ENCODE measurements around the gene NIT1. TPM values are rescaled to one million over a fixed set of nuclear protein-coding genes. Genes with fewer than 3 reads are reported as not detected.

The NIT1 gene
- total and polyA plus RNA-seq, 9 of the 15 experiments (the other 6 are each of a cell fraction or from before 2014, with no cell fraction given): 18.4 to 76.0 (median 33.7) TPM

DNA sequence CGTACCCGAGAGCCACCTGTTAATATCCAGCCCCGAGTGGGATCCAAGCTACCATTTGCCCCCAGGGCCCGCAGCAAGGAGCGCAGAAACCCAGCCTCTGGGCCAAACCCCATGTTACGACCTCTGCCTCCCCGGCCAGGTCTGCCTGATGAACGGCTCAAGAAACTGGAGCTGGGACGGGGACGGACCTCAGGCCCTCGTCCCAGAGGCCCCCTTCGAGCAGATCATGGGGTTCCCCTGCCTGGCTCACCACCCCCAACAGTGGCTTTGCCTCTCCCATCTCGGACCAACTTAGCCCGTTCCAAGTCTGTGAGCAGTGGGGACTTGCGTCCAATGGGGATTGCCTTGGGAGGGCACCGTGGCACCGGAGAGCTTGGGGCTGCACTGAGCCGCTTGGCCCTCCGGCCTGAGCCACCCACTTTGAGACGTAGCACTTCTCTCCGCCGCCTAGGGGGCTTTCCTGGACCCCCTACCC is 42.8 kb downstream of the NIT1 start (continued):
- TF ChIP-seq RREB1 (CRISPR knock-in tag; IDR thresholded peaks at IDR 0.05): no peak
- TF ChIP-seq, protein P1, sequence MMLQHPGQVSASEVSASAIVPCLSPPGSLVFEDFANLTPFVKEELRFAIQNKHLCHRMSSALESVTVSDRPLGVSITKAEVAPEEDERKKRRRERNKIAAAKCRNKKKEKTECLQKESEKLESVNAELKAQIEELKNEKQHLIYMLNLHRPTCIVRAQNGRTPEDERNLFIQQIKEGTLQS (IDR thresholded peaks at IDR 0.05): no peak
- TF ChIP-seq, protein P1 (CRISPR knock-in tag; conservative IDR thresholded peaks at IDR 0.05): no peak
- no peak for TF ChIP-seq RBM22 (IDR thresholded peaks at IDR 0.05; ENCODE audit: low read depth, low read length, poor library complexity, severe bottlenecking)
- TF ChIP-seq ATF7 (IDR thresholded peaks at IDR 0.05): peak; percentile 63
- TF ChIP-seq SREBF2 (CRISPR knock-in tag; IDR thresholded peaks at IDR 0.05): no peak
- no peak for TF ChIP-seq ZNF717 (CRISPR knock-in tag; IDR thresholded peaks at IDR 0.05)
- TF ChIP-seq BRCA1 (IDR thresholded peaks at IDR 0.05): no peak
- TF ChIP-seq BRCA1 (CRISPR knock-in tag; IDR thresholded peaks at IDR 0.05): no peak
- TF ChIP-seq, protein P2, sequence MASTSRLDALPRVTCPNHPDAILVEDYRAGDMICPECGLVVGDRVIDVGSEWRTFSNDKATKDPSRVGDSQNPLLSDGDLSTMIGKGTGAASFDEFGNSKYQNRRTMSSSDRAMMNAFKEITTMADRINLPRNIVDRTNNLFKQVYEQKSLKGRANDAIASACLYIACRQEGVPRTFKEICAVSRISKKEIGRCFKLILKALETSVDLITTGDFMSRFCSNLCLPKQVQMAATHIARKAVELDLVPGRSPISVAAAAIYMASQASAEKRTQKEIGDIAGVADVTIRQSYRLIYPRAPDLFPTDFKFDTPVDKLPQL (IDR thresholded peaks at IDR 0.05; ENCODE audit: extremely low read depth, insufficient read length): no peak
- TF ChIP-seq NONO (IDR thresholded peaks at IDR 0.05; ENCODE audit: low read depth in 2 of 2, low read length in 1 of 2): peak in 1 of 2 experiments; percentile 92; a peak in 2 of 4 replicates
- no peak for TF ChIP-seq MCM7 (IDR thresholded peaks at IDR 0.05)
- no peak for TF ChIP-seq CBX3 (IDR thresholded peaks at IDR 0.05; ENCODE audit: borderline replicate concordance in 1 of 2, low read length in 2 of 2)
- no peak for TF ChIP-seq CREB3L1 (IDR thresholded peaks at IDR 0.05; ENCODE audit: borderline replicate concordance, low read depth)
- no peak for TF ChIP-seq BRF1 (IDR thresholded peaks at IDR 0.05; ENCODE audit: borderline replicate concordance, extremely low read depth, insufficient read length)
- no peak for TF ChIP-seq ARHGAP35 (IDR thresholded peaks at IDR 0.05; ENCODE audit: partially characterized antibody)
- TF ChIP-seq RBM17 (IDR thresholded peaks at IDR 0.05; ENCODE audit: borderline replicate concordance, low read depth, low read length): no peak
- TF ChIP-seq CCNT2 (IDR thresholded peaks at IDR 0.05; ENCODE audit: borderline replicate concordance, extremely low read depth, insufficient read length, low read depth, low read length): no peak

All from K562 (cell line).